HG02588 (cell line): ENCODE measurements around the gene CST7.
"Not testable (repeated sequence)": the region's sequence is repeated elsewhere in the genome, so short reads cannot be mapped to it uniquely, and the experiment has no call there.

ENCODE experiments used
- ATAC-seq: cut with Tn5 transposase; IDR thresholded peaks from one replicate; pipeline ENCODE4 v1.9.1; 2021; ENCODE audit warnings: mild to moderate bottlenecking, moderate library complexity; ENCODE audit not compliant: unreplicated experiment

Gene CST7

GRCh38 chr20:24948939-24949679 is at the start of gene CST7:
CST7 (plus strand) TSS chr20:24949269; CDS start chr20:24949506, 237 bp downstream.
- no peak for ATAC-seq

GRCh38 chr20:24906806-24907205 is 42.3 kb upstream of the CST7 start:
- no peak for ATAC-seq

DNA sequence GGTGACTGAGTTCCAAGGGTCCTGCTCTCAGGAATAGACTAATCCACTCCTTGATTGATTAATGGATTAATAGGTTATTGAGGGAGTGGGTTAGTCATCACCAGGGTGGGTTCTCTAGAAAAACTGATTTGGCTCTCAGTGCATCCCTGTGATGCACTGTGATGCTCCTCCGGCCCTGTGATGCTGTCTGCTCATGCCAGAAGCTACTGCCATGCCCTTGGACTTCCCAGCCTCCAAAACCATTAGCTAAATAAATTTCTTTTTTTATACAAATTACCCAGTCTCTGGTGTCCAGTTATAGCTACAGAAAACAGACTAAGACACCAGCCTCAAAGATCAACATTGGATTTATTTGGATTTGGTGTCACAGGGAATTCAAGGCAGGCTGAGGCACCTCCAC is 40.4 kb upstream of the CST7 start:
- no peak for ATAC-seq

GRCh38 chr20:24909086-24909780 is 39.8 kb upstream of the CST7 start:
- ATAC-seq, result no peak

DNA sequence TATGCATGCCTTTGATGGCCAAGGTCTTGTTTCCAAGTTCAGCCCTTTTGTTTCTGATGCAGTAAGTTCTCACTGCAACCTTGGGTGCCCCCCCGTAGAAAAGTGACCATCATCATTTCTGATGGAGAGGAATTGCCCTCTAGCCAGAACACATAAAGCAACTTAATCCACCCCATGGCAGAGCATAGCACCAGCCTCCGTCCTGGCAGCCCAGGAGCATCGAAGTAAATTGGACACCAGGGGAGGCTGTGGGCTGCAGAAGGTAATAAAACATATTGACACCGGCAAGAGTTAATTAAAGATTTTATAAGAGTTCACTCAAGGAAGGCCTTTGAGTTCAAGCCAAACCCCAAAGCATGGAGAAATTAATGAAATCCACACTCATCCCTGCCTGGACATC is 39.2 kb upstream of the CST7 start:
- ATAC-seq, result no peak

- ATAC-seq, result no peak
These were observed 38.6 kb upstream of the CST7 start for GRCh38 chr20:24910461-24910860.

- no peak for ATAC-seq
These were observed 37.6 kb upstream of the CST7 start for GRCh38 chr20:24911461-24911860.

DNA sequence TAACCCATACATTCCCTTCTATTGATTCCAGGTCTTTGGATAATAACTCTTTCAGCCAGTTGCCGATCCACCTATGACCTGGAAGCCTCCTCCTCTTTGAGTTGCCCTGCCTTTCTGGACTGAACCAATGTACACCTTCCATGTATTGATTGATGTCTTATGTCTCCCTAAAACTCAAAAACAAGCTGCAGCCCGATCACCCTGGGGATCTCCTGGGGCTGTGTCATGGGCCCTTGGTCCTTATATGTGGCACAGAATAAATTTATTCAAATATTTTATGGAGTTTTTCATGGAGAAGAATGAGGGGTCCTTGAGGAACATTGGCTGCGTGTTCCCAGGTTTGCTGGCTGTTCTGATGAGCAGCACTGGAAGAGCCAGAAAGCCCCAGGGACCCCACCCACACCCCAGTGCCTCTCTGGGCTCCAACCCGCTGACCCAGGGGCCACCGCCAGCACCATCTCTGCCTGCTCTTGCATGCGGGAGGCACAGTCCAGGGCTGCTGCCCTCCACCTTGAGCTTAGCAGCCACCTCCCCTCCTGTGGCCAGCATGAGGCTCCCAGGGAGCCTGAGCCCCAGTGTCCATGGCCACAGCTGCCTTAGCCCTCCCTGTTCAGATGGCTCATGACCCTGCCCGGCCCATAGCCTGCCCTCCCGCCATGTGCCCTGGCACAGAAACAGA is 36.5 kb upstream of the CST7 start:
- ATAC-seq, result no peak

DNA sequence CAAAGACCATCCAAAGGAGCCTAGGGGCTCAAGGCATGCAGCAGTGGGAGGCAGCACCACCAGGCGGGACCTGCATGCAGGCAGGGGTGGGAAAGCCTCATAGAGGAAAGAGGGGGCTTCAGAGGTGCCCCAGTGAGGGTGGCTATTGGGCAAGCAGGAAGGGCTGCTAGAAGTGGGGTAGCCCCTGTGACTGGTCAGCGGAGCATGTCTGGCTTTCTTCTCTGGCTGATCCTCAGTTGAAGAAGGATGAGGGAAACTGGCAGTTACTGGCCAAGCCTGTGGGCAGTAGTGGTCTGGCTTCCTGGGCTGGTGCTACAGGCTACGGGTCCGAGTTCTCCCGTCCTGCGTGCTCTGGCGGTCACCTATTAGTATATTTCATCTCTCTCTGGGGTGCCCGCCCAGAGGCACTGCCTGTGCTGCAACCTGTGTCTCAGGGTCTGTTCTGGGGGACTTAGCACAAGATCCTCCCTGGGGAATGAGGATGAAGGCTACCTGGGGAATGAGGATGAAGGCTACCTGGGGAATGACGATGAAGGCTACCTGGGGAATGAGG is 35.9 kb upstream of the CST7 start:
- ATAC-seq, result no peak

DNA sequence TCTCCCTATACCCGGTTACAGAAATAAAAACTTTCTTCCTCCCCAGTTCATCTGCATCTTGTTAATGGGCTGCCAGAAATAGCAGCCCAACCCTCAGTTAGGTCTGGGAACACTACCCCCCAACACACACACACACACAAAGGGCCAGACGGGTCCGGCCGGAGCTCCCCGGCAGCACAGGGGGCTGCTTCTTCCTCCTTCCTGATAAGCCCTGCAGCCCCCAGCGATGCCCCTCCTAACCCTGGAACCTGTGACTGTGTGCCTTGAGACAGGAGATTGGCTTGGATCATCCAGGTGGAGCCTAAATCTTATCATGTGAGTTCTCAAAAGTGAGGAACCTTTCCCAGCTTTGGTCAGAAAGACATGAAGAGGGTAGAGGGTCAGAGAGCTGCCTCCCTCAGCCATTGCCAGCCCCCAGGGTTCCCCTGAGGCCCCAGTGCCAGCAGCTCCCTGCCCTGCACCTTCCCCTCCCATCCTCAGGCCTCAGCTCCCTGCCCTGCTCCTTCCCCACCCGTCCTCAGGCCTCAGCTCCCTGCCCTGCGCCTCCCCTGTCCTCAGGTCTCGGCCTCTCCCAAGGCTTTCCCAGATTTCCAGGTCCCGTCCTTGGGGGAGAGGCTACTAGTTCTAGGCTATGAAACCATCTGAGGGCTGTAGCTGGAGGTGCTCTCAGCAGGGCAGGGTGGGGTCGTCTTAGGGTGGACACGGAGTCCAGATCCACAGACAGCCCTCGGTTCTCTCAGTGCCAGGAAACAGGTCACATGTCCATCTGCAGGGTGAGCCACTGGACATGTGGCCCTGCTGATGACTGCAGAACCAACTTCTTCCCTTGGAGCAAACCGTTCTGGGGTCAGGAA is 34.5 kb upstream of the CST7 start:
- ATAC-seq, result no peak

DNA sequence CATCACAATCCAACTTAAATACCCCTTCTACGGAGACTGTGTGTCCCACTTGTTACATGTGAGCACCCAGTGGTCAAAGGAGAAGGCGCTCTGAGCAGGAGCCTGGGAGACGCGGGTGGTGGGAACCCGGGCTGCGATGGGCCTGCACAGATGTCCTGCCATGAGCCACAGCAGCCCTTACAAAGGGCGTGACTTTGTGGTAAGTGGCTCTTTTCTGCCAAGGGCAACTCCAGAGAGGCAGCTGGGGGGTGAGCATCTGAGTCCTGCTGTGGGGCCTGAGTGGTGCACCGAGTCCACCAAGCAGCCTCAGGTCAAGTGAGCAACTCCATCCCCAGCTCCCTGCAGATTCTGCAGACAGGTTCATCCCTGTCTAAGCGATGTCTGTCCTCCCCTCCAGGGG is 33.6 kb upstream of the CST7 start:
- ATAC-seq, result no peak

GRCh38 chr20:24915892-24916291 is 33.2 kb upstream of the CST7 start:
- no peak for ATAC-seq

- ATAC-seq, result no peak
These were observed 32.7 kb upstream of the CST7 start for GRCh38 chr20:24916412-24916811.

DNA sequence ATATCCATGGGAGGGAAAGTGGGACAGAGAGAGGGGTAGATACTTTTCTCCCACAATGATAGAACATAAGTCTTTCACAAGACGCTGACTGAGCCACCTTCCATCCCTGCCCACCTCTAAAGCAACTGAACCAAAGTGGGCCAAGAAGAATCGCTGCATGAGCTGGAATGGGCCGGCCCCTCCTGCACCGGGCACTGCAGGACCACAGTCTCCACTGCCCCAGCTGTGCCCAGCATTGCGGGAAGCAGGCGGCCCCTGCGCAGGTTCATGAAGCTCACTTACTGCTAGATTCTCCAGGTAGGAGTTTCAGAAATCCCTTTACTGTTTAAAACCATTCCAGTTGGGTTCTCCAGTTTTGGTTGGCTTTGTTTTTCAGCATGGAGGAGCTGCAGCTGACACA is 32.0 kb upstream of the CST7 start:
- ATAC-seq, result no peak

DNA sequence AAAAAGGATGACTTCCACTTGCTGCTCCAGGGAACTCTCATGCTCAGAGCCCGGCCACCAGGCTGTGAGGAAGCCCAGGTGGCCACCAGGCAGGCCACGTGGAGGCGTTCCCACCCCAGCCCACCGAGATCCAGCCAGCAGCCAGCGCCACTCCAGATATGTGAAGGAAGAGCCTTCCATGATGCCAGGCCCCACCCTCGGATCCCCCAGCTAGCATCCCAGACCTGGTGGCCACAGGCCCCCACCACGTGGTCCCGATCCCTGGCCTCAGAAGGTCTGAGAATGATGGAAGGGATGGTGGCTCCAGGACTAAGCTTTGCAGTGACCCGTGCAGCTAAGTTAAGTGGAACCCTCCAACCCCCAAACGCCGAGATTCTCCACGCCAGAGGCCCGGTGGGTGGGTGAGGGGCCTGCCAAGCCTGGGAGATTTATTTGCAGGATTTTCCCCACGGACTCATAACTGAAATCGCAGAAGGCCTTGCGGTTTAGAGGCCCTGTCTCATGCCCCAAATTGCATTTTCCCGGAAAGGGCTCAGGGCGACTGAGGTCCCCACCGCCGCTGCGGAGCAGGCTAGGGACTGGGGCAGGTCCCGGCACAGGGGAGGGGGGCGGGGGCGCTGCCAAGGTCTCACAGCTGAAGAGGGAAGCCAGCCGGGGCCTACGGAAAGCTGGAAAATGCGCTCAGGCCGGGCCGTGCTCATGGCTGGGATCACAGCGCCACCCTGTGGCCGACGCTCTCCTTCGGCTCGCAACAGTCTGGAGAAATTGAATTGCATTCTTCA is 31.1 kb upstream of the CST7 start:
- no peak for ATAC-seq

DNA sequence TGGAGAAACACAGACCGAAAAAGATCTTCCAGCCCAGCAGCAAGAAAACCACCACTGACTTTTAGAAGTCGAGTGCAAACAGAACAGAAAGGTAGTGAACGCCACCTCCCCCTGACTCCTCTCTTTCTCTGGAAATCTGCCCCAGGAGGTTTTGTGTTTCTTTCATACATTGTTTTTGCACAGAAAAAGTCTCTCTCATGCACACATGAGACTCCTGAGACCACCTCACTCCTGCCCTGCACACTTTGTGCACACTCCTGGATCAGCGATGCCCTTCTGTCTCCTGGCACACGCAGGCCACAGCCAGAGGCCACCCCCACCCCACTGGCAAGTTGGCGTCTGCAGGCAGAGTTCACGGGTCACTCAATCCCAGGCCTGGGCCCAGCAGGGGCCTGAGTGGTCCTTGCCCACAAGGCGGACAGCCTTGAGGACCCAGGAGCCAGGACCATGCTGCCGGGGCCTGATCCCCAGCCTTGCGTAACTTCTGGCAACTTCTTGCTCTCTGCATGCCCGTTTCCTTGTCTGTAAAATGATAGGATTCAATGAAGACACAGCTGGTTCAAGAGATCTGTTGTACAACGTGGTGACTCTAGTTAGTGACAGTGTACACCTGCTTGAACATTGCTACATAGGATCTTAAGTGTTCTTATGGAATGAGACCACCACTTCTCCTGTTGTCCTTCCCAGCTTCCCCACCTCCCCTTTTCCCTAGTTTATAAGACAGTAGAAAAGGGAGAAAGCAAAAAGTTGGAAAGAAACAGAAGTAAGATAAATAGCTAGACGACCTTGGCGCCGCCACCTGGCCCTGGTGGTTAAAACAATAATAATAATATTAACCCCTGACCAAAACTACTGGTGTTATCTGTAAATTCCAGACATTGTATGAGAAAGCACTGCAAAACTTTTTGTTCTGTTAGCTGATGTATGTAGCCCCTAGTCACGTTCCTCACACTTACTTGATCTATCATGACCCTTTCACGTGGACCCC is 30.2 kb upstream of the CST7 start:
- ATAC-seq, result no peak

DNA sequence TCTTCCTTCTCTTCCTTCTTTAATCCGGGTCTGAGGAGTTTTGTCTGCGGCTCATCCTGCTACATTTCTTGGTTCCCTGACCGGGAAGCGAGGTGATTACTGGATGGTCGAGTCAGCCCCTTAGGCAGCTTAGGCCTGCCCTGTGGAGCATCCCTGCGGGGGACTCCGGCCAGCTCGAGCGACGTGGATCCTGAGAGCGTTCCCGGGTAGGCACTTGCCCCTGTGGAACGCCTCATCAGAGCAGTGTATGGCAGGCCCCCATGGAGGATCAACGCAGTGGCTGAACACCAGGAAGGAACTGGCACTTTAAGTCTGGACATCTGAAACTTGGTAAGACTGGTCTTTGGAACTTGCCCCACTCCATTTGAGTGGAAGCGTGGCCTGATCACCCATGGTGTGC is 29.4 kb upstream of the CST7 start:
- ATAC-seq, result not testable (repeated sequence)

GRCh38 chr20:24920706-24921105 is 28.4 kb upstream of the CST7 start:
- ATAC-seq, result not testable (repeated sequence)

DNA sequence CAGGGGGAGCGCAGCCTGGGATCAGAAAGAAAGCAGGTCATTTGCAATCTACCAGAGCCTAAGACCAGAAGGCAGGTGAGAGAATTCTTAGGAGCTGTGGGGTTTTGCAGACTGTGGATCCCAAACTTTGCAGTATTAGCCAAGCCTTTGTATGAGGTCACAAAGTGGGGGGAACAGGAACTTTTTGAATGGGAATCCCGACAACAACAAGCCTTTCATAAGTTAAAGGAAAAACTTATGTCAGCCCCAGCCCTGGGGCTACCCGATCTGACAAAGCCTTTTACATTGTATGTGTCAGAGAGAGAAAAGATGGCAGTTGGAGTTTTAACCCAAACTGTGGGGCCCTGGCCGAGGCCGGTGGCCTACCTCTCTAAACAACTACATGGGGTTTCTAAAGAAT is 19.8 kb upstream of the CST7 start:
- ATAC-seq, result not testable (repeated sequence)
